Cardiac muscle cell (in vitro differentiated cells and primary cell): Measurements from ENCODE around the gene FBXO41. TPM values are rescaled to one million over a fixed set of nuclear protein-coding genes. Genes with fewer than 3 reads are reported as not detected.

ENCODE experiments used
- DNase-seq, 2 donors: peaks; one replicate each; pipeline versions ENCODE4 v3.0.0 to v3.0.0-alpha.2; 2010 to 2017; ENCODE audit warnings: low read depth in 1 of 2, low spot score in 1 of 2
- H3K27ac ChIP-seq: fragments of 200-600 bp; sonication (generic); 2 replicates; pipeline ENCODE4 v1.5.1; 2016
- H3K27me3 ChIP-seq: fragments of 200-600 bp; sonication (generic); 2 replicates; pipeline ENCODE4 v1.6.0; 2016; ENCODE audit warnings: control low read depth
- H3K36me3 ChIP-seq: fragments of 200-600 bp; sonication (generic); 2 replicates; pipeline ENCODE4 v1.5.1; 2016; ENCODE audit warnings: control low read depth
- H3K4me1 ChIP-seq: fragments of 200-600 bp; sonication (generic); 2 replicates; pipeline ENCODE4 v1.8.1; 2017; ENCODE audit warnings: low read depth, mild to moderate bottlenecking, mixed run types
- H3K4me3 ChIP-seq: fragments of 200-600 bp; sonication (generic); 2 replicates; pipeline ENCODE4 v1.5.1; 2016; ENCODE audit warnings: mild to moderate bottlenecking
- H3K9me3 ChIP-seq: fragments of 200-600 bp; sonication (generic); 2 replicates; pipeline ENCODE4 v1.5.1; 2017; ENCODE audit warnings: low read depth, mild to moderate bottlenecking, control low read depth
- CTCF ChIP-seq: IDR thresholded peaks from 2 replicates; pipeline ENCODE4 v1.5.1; 2012; ENCODE audit warnings: low read depth, mild to moderate bottlenecking, low read length
- polyA plus RNA-seq: library from polyadenylated mRNA; unstranded; fragments of >200 nt; fragmentation: Nextera tagmentation; extraction: Ambion mirVana; gene quantifications from 2 replicates; pipeline ENCODE4 v1.2.1, GENCODE V29; 2016
- total RNA-seq: library from RNA; depleted of rRNA; stranded (reverse); fragments of >200 nt; gene quantifications from 2 replicates; pipeline ENCODE4 v1.2.3, GENCODE V29; 2016

FBXO41 gene
- total and polyA plus RNA-seq, 2 experiments from 2014 or later = 1.0 to 4.1 TPM

- Histone ChIP-seq H3K27me3 (peaks cover 60% of the 10 kb centered on the region), H3K9me3 (no peaks in the 10 kb centered on the region), H3K4me3 (no peak overlapping the region), H3K4me1 (no peaks in the 10 kb centered on the region), H3K27ac (no peak overlapping the region), H3K36me3 (no peaks in the 10 kb centered on the region)
- TF ChIP-seq CTCF = no peak
- DNase-seq = no peak
These were observed 17.3 kb downstream of the FBXO41 start for GRCh38 chr2:73267008-73267407.

- no peaks in the 10 kb centered on the region for H3K9me3 ChIP-seq
- no peak for TF ChIP-seq CTCF
- H3K27me3 ChIP-seq = peaks cover 53% of the 10 kb centered on the region
- H3K27ac ChIP-seq = no peak overlapping the region
- DNase-seq = no peak
- no peak overlapping the region for H3K4me3 ChIP-seq
- no peaks in the 10 kb centered on the region for H3K4me1 ChIP-seq
- H3K36me3 ChIP-seq = no peaks in the 10 kb centered on the region
These were observed 18.0 kb downstream of the FBXO41 start for GRCh38 chr2:73266061-73266901.

- no peak for DNase-seq
- TF ChIP-seq CTCF = no peak
- H3K27me3 ChIP-seq = peaks cover 45% of the 10 kb centered on the region
- H3K27ac ChIP-seq = no peak overlapping the region
- H3K36me3 ChIP-seq = no peaks in the 10 kb centered on the region
- no peaks in the 10 kb centered on the region for H3K9me3 ChIP-seq
- no peak overlapping the region for H3K4me3 ChIP-seq
- no peaks in the 10 kb centered on the region for H3K4me1 ChIP-seq
These were observed 18.8 kb downstream of the FBXO41 start for GRCh38 chr2:73265298-73266060.

- TF ChIP-seq CTCF = no peak
- DNase-seq = no peak
- H3K4me1 ChIP-seq = no peaks in the 10 kb centered on the region
- H3K27me3 ChIP-seq = peaks cover 38% of the 10 kb centered on the region
- H3K4me3 ChIP-seq = no peak overlapping the region
- no peaks in the 10 kb centered on the region for H3K36me3 ChIP-seq
- no peak overlapping the region for H3K27ac ChIP-seq
- H3K9me3 ChIP-seq = no peaks in the 10 kb centered on the region
These were observed 19.5 kb downstream of the FBXO41 start for GRCh38 chr2:73264783-73265182.

GRCh38 chr2:73264332-73264606 is 20.0 kb downstream of the FBXO41 start:
- Histone ChIP-seq H3K4me1 (no peaks in the 10 kb centered on the region), H3K36me3 (no peaks in the 10 kb centered on the region), H3K27me3 (peaks cover 33% of the 10 kb centered on the region)

More at GRCh38 chr2:73264332-73264606, 20.0 kb downstream of the FBXO41 start:
- Histone ChIP-seq H3K4me3 (no peak overlapping the region), H3K9me3 (no peaks in the 10 kb centered on the region), H3K27ac (no peak overlapping the region)
- TF ChIP-seq CTCF = no peak
- no peak for DNase-seq
